HG03097 (cell line): ENCODE results near the gene SEMA3B.
A peak's percentile ranks its signal among the peaks of the same experiment; 100 is the strongest.
"Not testable (repeated sequence)": the region's sequence is repeated elsewhere in the genome, so short reads cannot be mapped to it uniquely, and the experiment has no call there.

Experiments used
- ATAC-seq: cut with Tn5 transposase; IDR thresholded peaks from one replicate; pipeline ENCODE4 v1.9.1; 2021; ENCODE audit not compliant: unreplicated experiment, low FRiP score

Gene SEMA3B

GRCh38 chr3:50304601-50305000 is 35.7 kb downstream of the SEMA3B start:
- no peak for ATAC-seq

GRCh38 chr3:50312041-50312440 is 43.1 kb downstream of the SEMA3B start:
- ATAC-seq = not testable (repeated sequence)

GRCh38 chr3:50314342-50314741 is 45.4 kb downstream of the SEMA3B start:
- ATAC-seq = no peak

- no peak for ATAC-seq
These were observed 45.9 kb downstream of the SEMA3B start for GRCh38 chr3:50314816-50315215.

- ATAC-seq = no peak
These were observed 47.8 kb downstream of the SEMA3B start for GRCh38 chr3:50316657-50317242.

GRCh38 chr3:50317300-50317699 is 48.4 kb downstream of the SEMA3B start:
- no peak for ATAC-seq

GRCh38 chr3:50318163-50318562 is 49.2 kb downstream of the SEMA3B start:
- ATAC-seq = no peak

GRCh38 chr3:50318615-50319014 is 49.7 kb downstream of the SEMA3B start:
- no peak for ATAC-seq

- ATAC-seq = no peak
These were observed 50.4 kb downstream of the SEMA3B start for GRCh38 chr3:50319181-50319893.

GRCh38 chr3:50319894-50320625 is 51.1 kb downstream of the SEMA3B start:
- ATAC-seq = no peak

GRCh38 chr3:50320853-50321335 is 51.9 kb downstream of the SEMA3B start:
- ATAC-seq = peak; percentile 33

GRCh38 chr3:50321336-50322114 is 52.6 kb downstream of the SEMA3B start:
- ATAC-seq = peak; percentile 56

GRCh38 chr3:50322115-50322385 is 53.1 kb downstream of the SEMA3B start:
- no peak for ATAC-seq

- no peak for ATAC-seq
These were observed 53.6 kb downstream of the SEMA3B start, which contains the start of gene HYAL2 for GRCh38 chr3:50322386-50323091. HYAL2 (minus strand) TSS chr3:50322745; CDS start chr3:50320489, 2,256 bp downstream.

- ATAC-seq = no peak
These were observed 54.2 kb downstream of the SEMA3B start for GRCh38 chr3:50323092-50323600.

GRCh38 chr3:50323614-50324199 is 54.8 kb downstream of the SEMA3B start:
- ATAC-seq = no peak

GRCh38 chr3:50324351-50325112 is 55.6 kb downstream of the SEMA3B start:
- no peak for ATAC-seq

- ATAC-seq = no peak
These were observed 56.1 kb downstream of the SEMA3B start for GRCh38 chr3:50325113-50325480.
